Prostate gland (tissue), 2 donors: ENCODE results near the gene MAD1L1. TPM values are rescaled to one million over a fixed set of nuclear protein-coding genes. Genes with fewer than 3 reads are reported as not detected.

Source experiments
- DNase-seq: peaks from one replicate; pipeline ENCODE4 v3.0.0-alpha.2; 2019; ENCODE audit warnings: low spot score
- H3K27ac ChIP-seq, 2 donors: fragments of 200-600 bp; sonication (generic); 2 replicates each; pipeline ENCODE4 v1.5.1; 2017 to 2019
- H3K27me3 ChIP-seq: fragments of 200-600 bp; sonication (generic); replicated peaks from 2 replicates; pipeline ENCODE4 v1.5.1; 2019; ENCODE audit not compliant: insufficient read depth
- H3K36me3 ChIP-seq, 2 donors: fragments of 200-600 bp; sonication (generic); 1 replicate in 1 of 2; 2 replicates in 1 of 2; pipeline versions ENCODE4 v1.5.1 to v1.8.1; 2017 to 2019
- H3K4me1 ChIP-seq: fragments of 200-600 bp; sonication (generic); replicated peaks from 2 replicates; pipeline ENCODE4 v1.5.1; 2019
- H3K4me3 ChIP-seq, 2 donors: fragments of 200-600 bp; sonication (generic); 2 replicates each; pipeline ENCODE4 v1.5.1; 2017 to 2019
- H3K9me3 ChIP-seq: fragments of 200-600 bp; sonication (generic); 2 replicates; pipeline ENCODE4 v1.5.1; 2017
- CTCF ChIP-seq, 4 experiments: fragments of 200-600 bp in 2 of 4; fragments of 450-650 bp in 2 of 4; sonication (generic) in 2 of 4; IDR thresholded peaks; 1 replicate in 3 of 4; 2 replicates in 1 of 4; pipeline ENCODE4 v1.5.1; 2016 to 2019; ENCODE audit warnings: antibody characterized with exemption in 4 of 4, mild to moderate bottlenecking in 2 of 4, moderate library complexity in 2 of 4
- POLR2A ChIP-seq: fragments of 450-650 bp; IDR thresholded peaks from one replicate; pipeline ENCODE4 v1.6.1; 2016; ENCODE audit warnings: antibody characterized with exemption, mild to moderate bottlenecking
- POLR2AphosphoS5 ChIP-seq: sonication (generic); formaldehyde crosslinking; IDR thresholded peaks from one replicate; pipeline ENCODE4 v1.6.1; 2017; ENCODE audit warnings: antibody characterized with exemption
- WGBS: methylation state at CpG from one replicate; pipeline ENCODE4 v1.1.5; 2018; 5-methylcytosine and 5-hydroxymethylcytosine counted together
- intact Hi-C: fragments of 100-400 bp; cut with DNase I; formaldehyde crosslinking; loops from one replicate; pipeline ENCODE4 v1.14.2; 2022
- total RNA-seq, 2 donors: library from RNA; depleted of rRNA; stranded (reverse); fragments of >200 nt; gene quantifications; one replicate each; pipeline ENCODE4 v1.1.0, GENCODE V29; 2016

Gene MAD1L1
- total RNA-seq, 2 donors from 2014 or later: 79.3 to 91.9 TPM

GRCh38 chr7:2008936-2009540 lies 223.7 kb downstream of the MAD1L1 start:
- DNase-seq: no peak
- WGBS: 88% methylated on average over 25 of the region's 25 CpGs
- H3K9me3 ChIP-seq: no peaks in the 10 kb centered on the region
- H3K27me3 ChIP-seq: no peaks in the 10 kb centered on the region
- no peak overlapping the region for H3K4me3 ChIP-seq
- no peaks in the 10 kb centered on the region for H3K36me3 ChIP-seq
- no peak overlapping the region for H3K27ac ChIP-seq
- intact Hi-C loops: no loop called here
- H3K4me1 ChIP-seq: no peaks in the 10 kb centered on the region
- TF ChIP-seq CTCF (IDR thresholded peaks at IDR 0.05): no peak
- no peak for TF ChIP-seq POLR2A
- no peak for TF ChIP-seq POLR2AphosphoS5

DNA sequence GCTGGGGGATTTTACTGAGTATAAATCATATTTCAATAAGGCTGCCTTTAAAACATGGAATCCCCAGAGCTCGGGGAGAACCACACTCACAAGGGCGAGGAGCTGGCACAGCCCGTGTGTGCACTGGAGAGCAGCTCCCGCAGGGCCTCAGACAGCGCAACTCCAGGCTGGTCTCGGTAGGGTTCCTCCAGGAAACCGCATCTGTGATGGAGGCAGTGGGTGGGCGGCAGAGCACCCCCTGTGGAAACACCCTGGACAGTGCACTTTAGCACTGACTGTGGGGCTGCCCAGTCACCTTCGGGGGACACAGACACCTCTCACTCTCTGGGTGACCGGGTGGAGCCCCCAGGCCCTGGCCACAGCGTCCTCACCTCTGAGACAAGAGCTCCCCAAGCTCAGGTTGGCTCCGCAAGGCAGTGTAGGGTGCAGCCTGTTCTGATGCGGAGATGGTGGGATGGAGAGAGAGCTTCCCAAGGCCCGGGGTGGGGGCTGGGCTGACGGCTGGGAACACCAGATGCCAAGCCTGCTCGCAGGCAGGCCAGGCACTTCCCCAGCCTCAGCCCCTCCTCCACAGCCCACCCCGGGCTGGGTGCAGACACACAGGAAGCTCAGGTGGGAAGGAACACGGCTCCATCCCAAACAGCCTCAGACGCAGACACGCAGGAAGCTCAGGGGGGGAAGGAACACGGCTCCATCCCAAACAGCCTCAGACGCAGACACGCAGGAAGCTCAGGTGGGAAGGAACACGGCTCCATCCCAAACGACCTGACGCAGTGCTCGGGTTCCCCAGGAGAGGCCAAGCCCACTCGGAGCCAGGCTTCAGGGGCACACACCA lies 224.4 kb downstream of the MAD1L1 start:
- 87% methylated on average over 28 of the region's 28 CpGs for WGBS
- no peak for TF ChIP-seq CTCF (IDR thresholded peaks at IDR 0.05)
- TF ChIP-seq POLR2A: no peak
- no peak for TF ChIP-seq POLR2AphosphoS5
- Histone ChIP-seq H3K27ac (no peak overlapping the region), H3K4me1 (no peaks in the 10 kb centered on the region), H3K4me3 (no peak overlapping the region), H3K27me3 (no peaks in the 10 kb centered on the region), H3K36me3 (no peaks in the 10 kb centered on the region), H3K9me3 (no peaks in the 10 kb centered on the region)
- DNase-seq: no peak
- intact Hi-C loops: no loop called here

GRCh38 chr7:2007551-2007950 lies 225.2 kb downstream of the MAD1L1 start:
- H3K4me3 ChIP-seq: no peak overlapping the region
- no peak for TF ChIP-seq POLR2AphosphoS5
- TF ChIP-seq CTCF (IDR thresholded peaks at IDR 0.05): no peak
- TF ChIP-seq POLR2A: no peak
- no peak overlapping the region for H3K27ac ChIP-seq
- no peak for DNase-seq
- intact Hi-C loops: no loop called here
- H3K27me3 ChIP-seq: no peaks in the 10 kb centered on the region
- H3K9me3 ChIP-seq: no peaks in the 10 kb centered on the region
- H3K4me1 ChIP-seq: no peaks in the 10 kb centered on the region
- WGBS: 94% methylated on average over 10 of the region's 10 CpGs
- H3K36me3 ChIP-seq: no peaks in the 10 kb centered on the region

- 92% methylated on average over 22 of the region's 22 CpGs for WGBS
- TF ChIP-seq CTCF (IDR thresholded peaks at IDR 0.05) (no peak), POLR2A (no peak), POLR2AphosphoS5 (no peak)
- intact Hi-C loops: no loop called here
- H3K27ac ChIP-seq: no peak overlapping the region
- H3K4me1 ChIP-seq: no peaks in the 10 kb centered on the region
- DNase-seq: no peak
- no peak overlapping the region for H3K4me3 ChIP-seq
- H3K9me3 ChIP-seq: no peaks in the 10 kb centered on the region
- H3K27me3 ChIP-seq: no peaks in the 10 kb centered on the region
- H3K36me3 ChIP-seq: no peaks in the 10 kb centered on the region
Measured at GRCh38 chr7:2006921-2007381, 225.8 kb downstream of the MAD1L1 start.
